ENCODE data around the gene GLRA3. TPM values are rescaled to one million over a fixed set of nuclear protein-coding genes. Genes with fewer than 3 reads are reported as not detected.

GLRA3 gene
- polyA plus RNA-seq, 1 donor from 2014 or later: 0.76 TPM

- no peaks in the 10 kb centered on the region for H3K9me3 ChIP-seq (ENCODE audit: low read length)
- no peak overlapping the region for H3K4me3 ChIP-seq (ENCODE audit: low read length)
- H2AFZ ChIP-seq (ENCODE audit: low read depth, low read length): no peak overlapping the region
- no peaks in the 10 kb centered on the region for H3K79me2 ChIP-seq (replicated peaks; ENCODE audit: insufficient read depth, low read length)
- no peaks in the 10 kb centered on the region for H3F3A ChIP-seq (ENCODE audit: insufficient read depth, low read length, poor library complexity, severe bottlenecking)
- no peak overlapping the region for H3K27ac ChIP-seq (ENCODE audit: low read length)
- H3K27me3 ChIP-seq (ENCODE audit: insufficient read depth, low read depth, low read length): no peaks in the 10 kb centered on the region
- no peak overlapping the region for H3K9ac ChIP-seq (ENCODE audit: low read length)
- no peaks in the 10 kb centered on the region for H3K36me3 ChIP-seq (ENCODE audit: insufficient read depth, low read length)
- no peaks in the 10 kb centered on the region for H4K20me1 ChIP-seq (ENCODE audit: insufficient read depth)
- no peak for TF ChIP-seq RAD21 (conservative IDR thresholded peaks at IDR 0.05)
- TF ChIP-seq MXI1 (conservative IDR thresholded peaks at IDR 0.05; ENCODE audit: poor library complexity, severe bottlenecking): no peak
- TF ChIP-seq TAF1 (IDR thresholded peaks at IDR 0.05; ENCODE audit: low read depth): no peak
- no peak for TF ChIP-seq CTCF (IDR thresholded peaks at IDR 0.05; ENCODE audit: poor library complexity, severe bottlenecking)
- TF ChIP-seq POLR2AphosphoS5 (IDR thresholded peaks at IDR 0.05): no peak
- TF ChIP-seq EP300 (conservative IDR thresholded peaks at IDR 0.05; ENCODE audit: poor library complexity, severe bottlenecking): no peak
- TF ChIP-seq REST (IDR thresholded peaks at IDR 0.05; ENCODE audit: borderline replicate concordance): no peak
- H3K4me2 ChIP-seq (ENCODE audit: low read length): no peak overlapping the region
- no peaks in the 10 kb centered on the region for H3K9me2 ChIP-seq (ENCODE audit: insufficient read depth, low read length)
Measured at GRCh38 chr4:174690665-174691064, 138.4 kb downstream of the GLRA3 start.

- H3K27me3 ChIP-seq (ENCODE audit: insufficient read depth, low read depth, low read length): no peaks in the 10 kb centered on the region
- no peaks in the 10 kb centered on the region for H4K20me1 ChIP-seq (ENCODE audit: insufficient read depth)
- TF ChIP-seq TAF1 (IDR thresholded peaks at IDR 0.05; ENCODE audit: low read depth) (no peak), SMC3 (conservative IDR thresholded peaks at IDR 0.05; ENCODE audit: poor library complexity) (no peak), EP300 (conservative IDR thresholded peaks at IDR 0.05; ENCODE audit: poor library complexity, severe bottlenecking) (no peak), CTCF (IDR thresholded peaks at IDR 0.05; ENCODE audit: poor library complexity, severe bottlenecking) (no peak), EZH2 (IDR thresholded peaks at IDR 0.05; ENCODE audit: borderline replicate concordance, insufficient read depth, low read length, poor library complexity, severe bottlenecking) (no peak), POLR2AphosphoS5 (IDR thresholded peaks at IDR 0.05) (no peak), REST (IDR thresholded peaks at IDR 0.05; ENCODE audit: borderline replicate concordance) (no peak), RAD21 (conservative IDR thresholded peaks at IDR 0.05) (no peak), MXI1 (conservative IDR thresholded peaks at IDR 0.05; ENCODE audit: poor library complexity, severe bottlenecking) (no peak)
- no peak overlapping the region for H3K4me2 ChIP-seq (ENCODE audit: low read length)
- no peak overlapping the region for H3K4me3 ChIP-seq (ENCODE audit: low read length)
- no peak overlapping the region for H3K9ac ChIP-seq (ENCODE audit: low read length)
- no peaks in the 10 kb centered on the region for H3K9me3 ChIP-seq (ENCODE audit: low read length)
- no peaks in the 10 kb centered on the region for H3K9me2 ChIP-seq (ENCODE audit: insufficient read depth, low read length)
- H3K36me3 ChIP-seq (ENCODE audit: insufficient read depth, low read length): no peaks in the 10 kb centered on the region
- no peak overlapping the region for H3K27ac ChIP-seq (ENCODE audit: low read length)
- H3F3A ChIP-seq (ENCODE audit: insufficient read depth, low read length, poor library complexity, severe bottlenecking): no peaks in the 10 kb centered on the region
- no peak overlapping the region for H2AFZ ChIP-seq (ENCODE audit: low read depth, low read length)
- no peaks in the 10 kb centered on the region for H3K79me2 ChIP-seq (replicated peaks; ENCODE audit: insufficient read depth, low read length)
Measured at GRCh38 chr4:174689618-174690017, 139.4 kb downstream of the GLRA3 start.
